Stimulated activated CD4-positive, alpha-beta T cell treated with anti-CD3 and anti-CD28 coated beads, Interleukin-12 subunit alpha, Interleukin-12 subunit beta, amount 100 ng/mL, for 48 hours (primary cell): Measurements from ENCODE around the gene PHC2.
"Not testable (repeated sequence)": the region's sequence is repeated elsewhere in the genome, so short reads cannot be mapped to it uniquely, and the experiment has no call there.

ENCODE experiments used
- DNase-seq, 3 donors: peaks; one replicate each; pipeline ENCODE4 v3.0.0-alpha.2; 2020; ENCODE audit warnings: low read depth in 2 of 3, low spot score in 1 of 3

Gene PHC2

DNA sequence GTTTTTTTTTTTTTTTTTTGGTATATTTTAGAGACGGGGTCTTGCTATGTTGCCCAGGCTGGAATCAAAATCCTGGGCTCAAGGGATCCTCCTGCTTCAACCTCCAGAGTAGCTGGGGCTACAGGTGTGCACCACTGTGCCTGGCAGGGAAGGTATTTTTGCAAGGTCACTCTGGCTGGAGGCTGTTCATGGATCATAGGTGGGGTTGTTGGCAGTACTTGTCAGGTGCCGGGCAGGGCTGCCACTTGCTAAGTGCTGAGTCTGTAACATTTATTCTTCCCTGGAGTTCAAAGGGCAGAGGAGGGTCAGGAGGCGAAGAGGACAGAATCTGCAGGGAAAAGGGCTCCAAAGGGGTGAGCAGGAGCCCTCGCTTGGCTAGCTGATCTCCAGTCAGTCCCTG is 134.1 kb downstream of the PHC2 start:
- no peak for DNase-seq

DNA sequence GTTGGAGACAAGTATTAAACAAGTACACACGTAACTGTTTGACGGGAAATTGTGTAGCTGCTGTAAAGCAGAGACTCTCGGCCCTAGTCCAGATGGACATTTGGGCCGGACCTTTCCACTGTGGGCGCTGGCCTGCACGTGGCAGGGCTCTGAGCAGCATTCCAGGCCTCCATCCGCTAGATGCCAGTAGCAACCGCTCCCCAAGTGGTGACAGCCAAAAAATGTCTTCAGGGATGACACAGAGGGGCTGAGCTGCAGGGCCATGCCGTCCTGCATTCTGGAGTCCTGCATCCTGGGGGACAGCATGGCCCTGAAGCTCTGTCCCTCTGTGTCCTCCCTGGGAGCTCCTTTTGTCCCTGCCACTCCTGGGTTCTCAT is 134.8 kb downstream of the PHC2 start:
- no peak for DNase-seq

DNA sequence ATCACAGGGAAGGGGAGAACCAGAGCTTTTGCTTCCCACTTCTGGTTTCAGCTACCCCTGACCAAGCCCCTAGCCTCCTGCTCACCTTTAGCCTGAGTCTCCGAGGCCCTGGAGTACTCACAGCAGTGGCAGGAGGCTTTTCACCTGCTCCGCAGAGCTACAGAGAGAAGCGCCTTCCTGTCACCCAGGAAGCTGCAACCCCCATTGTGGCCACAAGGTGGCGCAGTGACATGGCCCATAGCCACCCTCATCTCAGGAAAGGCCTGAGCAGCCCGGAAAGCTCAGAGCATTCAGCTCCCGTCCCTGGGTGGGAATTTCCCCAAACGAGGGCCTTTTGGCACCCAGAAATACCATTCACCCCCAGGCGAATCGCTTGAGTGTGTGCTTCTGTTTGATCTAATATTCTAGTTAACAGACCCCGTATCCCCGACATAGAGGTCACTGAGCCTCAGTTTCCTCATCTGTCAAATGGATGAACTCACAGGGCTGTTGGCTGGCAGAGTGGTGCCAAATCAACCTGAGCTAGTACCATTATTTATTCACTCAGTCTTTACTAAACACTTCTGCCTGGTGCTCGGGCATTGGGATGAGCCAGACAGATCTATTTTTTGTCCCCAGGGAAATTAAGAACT is 135.3 kb downstream of the PHC2 start:
- DNase-seq: peak; percentile 71 to 92 (median 80)

DNA sequence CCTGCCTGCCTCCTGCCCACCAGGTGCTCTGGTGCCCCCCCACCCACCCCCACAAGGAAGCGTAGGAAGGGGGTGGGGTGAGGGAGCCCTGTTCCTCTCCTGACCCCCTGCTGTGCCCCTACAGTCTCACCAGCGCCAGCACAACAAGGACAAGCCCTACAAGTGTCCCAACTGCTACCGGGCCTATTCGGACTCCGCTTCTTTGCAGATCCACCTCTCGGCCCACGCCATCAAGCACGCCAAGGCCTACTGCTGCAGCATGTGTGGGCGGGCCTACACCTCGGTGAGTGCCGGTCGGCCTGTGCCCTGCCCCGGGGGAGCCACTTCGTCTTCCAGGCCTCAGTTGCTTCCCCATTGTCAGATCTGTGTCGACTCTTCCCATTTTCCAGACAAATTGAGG is 135.9 kb downstream of the PHC2 start:
- DNase-seq: no peak

DNA sequence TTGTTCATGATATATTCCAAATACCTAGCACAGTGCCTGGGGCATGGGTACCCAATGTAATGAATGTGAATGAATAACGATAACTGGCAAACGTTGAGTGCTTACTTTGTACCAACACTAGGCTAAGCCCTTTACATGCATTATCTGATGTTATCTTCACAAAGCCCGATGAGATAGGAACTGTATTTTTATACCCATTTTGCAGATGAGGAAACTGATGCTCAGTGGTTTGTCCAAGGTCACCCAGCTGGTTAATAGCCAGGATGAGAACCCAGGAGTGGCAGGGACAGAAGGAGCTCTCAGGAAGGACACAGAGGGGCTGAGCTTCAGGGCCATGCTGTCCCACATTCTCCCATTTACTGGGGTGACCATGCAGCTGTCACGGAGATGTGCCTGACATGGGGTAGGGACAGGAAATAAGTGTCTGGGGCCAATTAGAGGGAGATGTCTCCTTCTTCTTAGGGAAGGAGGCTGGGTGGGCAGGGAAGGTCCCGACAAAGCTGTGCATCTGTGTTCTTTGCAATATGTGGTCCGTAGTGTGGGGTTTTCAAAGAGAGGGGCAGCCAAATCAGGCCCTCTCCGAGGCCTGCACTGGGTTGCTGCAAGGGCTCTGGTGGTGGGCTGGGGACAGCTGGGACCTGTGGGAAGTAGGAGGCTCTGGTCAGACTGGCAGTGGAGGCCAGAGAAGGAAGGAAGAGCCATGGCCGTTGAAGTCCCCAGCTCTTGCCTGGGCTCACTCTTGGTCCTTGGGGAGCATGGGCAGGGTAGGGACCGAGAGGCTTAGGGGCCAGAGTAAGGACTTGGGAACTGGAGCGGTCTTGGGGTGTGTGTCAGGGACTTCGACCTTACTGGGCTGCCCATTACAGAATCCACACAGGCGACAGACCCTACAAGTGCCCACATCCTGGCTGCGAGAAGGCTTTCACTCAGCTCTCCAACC is 136.6 kb downstream of the PHC2 start:
- no peak for DNase-seq

DNA sequence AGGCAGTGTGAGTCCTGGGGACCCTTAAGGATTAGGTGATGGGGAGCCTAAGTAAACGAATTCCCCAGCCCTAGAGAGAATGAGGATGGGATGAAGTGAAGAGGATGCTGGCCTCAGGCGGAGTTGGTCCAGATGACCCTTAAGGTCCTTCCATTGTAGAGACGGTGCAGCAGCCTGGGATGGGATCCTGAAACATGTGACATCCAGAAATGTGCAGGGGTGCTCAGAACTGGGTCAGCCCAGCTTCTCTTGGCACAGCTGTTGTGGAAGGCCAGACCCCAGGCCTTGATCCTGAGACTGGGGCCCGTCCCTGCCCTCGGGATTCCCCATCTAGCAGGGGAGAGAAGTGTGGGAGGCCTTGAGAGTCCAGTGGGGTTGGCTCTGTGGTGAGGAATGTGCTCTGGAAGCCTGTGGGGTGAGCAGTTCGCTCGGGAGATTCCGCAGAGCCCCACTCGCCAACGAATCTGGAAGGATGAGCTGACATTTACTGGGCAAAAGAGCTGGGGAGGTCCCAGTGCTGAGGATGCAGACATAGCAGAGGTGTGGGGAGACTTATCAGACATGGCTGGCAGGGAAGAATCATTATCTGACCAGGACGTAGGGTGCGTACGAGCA is 138.1 kb downstream of the PHC2 start:
- no peak for DNase-seq

DNA sequence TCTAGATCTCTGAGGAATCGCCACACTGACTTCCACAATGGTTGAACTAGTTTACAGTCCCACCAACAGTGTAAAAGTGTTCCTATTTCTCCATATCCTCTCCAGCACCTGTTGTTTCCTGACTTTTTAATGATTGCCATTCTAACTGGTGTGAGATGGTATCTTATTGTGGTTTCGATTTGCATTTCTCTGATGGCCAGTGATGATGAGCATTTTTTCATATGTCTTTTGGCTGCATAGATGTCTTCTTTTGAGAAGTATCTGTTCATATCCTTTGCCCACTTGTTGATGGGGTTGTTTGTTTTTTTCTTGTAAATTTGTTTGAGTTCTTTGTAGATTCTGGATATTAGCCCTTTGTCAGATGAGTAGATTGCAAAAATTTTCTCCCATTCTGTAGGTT is 140.3 kb downstream of the PHC2 start:
- not testable (repeated sequence) for DNase-seq

DNA sequence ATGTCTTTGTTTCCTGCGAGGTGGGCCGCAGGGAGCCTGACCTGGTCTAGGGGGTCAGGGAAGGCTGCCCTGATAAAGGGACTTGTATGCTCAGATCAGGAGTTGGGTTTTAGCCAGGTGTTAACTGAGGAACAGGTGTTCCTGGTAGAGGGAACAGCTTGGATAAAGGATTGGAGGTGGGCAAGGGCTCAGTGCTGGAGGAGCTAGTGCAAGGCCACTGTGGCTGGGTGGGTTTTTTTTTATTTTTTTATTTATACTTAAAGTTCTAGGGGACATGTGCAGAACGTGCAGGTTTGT is 141.1 kb downstream of the PHC2 start:
- no peak for DNase-seq

DNA sequence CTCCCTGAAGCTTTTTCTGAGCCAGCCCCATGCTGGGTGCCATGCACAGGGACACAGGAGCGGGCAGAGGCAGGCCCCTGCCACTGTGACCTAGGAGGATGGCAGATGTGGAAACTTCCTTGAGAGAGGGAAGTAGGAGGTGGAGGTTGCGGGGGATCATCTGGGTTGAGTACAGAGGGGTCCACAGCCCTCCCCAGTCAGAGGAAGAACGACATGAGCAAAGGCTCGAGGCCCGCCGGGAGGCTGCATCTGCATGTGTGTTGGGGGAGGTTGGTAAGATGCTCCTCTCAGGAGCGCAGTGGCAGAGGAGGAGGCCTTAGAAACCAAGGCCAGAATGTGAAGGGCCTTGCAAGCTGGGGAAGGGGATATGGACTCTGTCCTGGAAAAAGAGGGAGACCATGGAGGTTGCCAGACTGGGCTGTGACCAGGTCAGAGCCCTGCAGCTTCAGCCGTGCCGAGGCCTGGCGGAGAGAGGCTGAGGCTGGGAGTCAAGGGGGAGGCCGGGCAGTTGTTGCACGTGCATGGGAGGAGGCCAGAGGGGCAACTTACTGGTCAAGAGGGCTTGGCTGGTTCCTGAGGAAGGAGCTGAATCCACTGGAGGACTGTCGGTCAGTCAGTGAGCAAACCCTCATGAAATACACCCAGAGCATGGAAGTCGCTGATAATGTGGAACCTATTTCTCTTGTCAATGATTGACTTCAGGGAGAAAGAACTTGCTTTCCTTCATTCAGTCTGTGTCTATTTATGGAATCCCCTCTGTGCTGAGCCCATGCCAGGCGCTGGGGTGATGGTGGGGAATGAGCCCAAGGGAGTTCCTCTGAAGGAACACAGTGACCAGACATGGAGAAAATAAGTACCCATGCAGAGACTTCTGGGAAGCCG is 141.7 kb downstream of the PHC2 start:
- no peak for DNase-seq

DNA sequence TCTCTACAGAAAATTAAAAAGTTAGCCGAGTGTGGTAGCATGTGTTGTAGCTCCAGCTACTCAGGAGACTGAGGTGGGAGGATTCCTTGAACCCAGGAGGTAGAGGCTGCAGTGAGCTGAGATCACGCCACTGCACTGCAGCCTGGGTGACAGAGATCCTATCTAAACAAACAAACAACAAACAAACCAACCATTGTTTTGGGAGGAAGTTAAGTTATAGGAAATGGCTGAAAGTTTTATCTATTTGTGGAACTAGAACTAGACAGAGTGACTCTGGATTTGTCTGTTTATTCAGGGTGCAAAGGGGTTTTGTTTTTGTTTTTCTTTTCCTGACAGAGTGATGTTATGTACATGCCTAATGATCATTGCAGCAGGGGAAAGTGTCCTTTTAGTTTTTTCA is 143.6 kb downstream of the PHC2 start:
- no peak for DNase-seq

DNA sequence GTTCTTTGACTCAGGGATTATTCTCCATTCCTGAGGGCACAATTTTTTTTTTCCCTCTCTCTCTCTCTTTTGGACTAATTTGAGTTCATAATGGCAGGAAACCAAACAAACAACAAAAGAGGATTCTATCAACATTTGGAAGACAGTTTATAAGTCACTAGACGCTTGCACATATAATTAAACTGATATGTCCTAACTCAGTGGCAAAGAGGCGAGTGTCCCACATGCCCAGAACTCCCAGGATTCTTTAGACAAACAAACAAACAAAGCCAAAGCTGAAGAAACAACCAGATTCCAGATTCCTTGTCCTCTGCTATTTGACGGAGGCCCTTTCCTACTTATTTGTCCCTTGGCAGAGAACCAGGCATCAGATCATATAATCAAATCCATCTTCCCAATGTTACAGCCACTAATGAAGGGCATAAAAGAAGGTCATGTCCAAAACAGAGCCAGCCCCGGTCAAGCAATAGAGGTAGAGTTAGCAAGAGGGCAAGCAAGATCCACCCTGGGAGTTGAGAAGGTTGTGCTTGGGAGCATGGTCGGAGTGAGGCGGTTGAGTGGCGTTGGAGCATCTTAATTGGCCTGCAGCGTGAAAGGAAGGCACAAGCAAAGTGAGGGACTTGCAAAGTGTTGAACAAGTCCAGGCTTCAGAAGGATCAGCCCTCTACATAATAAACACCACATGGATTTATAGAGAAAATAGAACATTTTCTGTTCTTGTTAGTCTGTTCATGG is 144.3 kb downstream of the PHC2 start:
- no peak for DNase-seq

DNA sequence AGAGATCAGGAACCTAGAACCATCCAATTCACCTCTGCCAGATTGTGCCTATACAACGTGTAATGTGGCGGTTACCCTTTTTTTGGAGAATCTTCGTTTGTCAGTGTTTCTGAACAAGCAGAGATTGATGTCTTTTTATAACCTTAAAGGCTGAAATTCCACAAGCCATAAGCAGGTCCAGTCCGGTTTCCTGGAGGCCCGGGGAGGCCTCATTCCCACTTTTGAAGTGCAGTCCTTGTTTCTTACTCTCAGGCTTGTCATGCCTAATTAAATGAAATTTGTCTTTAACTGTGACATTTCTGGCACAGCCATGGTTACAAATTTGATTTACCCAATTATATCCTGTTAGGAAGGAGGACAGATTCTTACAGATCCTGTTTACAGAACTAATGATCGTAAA is 146.8 kb downstream of the PHC2 start:
- no peak for DNase-seq

DNA sequence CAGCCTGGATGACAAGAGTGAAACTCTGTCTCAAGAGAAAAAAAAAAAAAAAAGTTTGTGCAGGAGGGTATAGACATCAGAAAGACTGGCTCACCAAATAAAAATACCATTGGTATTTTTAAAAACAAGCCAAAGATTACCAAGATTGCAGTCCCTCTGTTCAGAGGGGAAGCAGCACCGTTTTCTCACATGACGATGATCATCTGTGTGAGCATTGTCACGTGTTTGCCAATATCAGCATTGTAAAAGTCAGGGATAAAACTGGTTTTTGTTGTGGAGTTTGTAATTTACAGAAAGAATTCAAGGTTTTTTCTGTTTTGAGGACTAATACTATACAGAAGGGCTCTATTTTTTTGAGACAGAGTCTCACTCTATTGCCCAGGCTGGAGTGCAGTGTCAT is 148.1 kb downstream of the PHC2 start:
- DNase-seq: no peak

DNA sequence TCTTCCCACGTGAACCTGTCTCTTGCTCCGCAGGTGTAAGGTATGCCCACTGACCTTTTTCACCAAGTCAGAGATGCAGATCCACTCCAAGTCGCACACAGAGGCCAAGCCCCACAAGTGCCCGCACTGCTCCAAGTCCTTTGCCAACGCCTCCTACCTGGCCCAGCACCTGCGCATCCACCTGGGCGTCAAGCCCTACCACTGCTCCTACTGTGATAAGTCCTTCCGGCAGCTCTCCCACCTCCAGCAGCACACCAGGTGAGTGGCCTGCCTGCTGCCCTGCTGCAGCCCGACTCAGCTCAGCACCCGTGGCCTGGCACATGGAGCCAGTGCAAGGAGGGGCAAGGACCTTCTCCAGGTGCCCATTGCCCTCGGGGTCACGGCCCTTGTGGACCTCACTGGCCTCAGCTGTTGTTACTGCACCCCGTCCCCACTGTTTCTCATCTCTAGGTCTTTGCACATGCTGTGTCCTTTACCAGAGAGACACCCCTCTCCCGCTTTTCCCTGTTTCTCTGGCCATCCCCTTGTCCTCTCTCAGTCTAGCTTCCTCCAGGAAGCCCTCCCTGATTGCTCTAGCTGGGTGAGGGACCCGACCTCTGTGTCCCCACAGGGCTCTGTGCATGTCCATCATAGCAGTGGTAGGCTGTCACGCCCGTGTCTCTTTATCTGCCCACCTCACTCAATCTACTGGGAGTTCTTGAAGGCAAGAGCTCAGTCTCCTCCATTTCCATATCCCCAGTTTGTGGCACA is 149.2 kb downstream of the PHC2 start:
- no peak for DNase-seq

DNA sequence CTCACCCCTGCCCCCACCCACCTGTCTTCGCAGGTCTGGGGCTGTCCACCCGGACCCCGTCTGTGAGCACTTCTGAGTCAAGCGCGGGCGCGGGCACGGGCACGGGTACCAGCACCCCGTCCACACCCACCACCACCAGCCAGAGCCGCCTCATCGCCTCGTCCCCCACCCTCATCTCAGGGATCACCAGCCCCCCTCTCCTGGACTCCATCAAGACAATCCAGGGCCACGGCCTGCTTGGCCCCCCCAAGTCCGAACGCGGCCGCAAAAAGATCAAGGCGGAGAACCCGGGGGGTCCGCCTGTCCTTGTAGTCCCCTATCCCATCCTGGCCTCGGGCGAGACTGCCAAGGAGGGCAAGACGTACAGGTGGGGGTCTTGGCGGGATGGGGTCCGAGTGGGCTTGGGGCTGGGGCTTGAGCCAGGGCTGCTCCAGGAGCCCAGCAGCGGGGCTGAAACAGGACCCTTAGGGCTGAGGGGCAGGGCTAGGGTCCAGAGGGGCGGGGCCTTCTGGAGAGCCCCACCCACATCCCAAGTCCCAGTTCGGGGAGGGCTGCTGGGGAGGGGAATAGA is 150.7 kb downstream of the PHC2 start:
- no peak for DNase-seq

DNA sequence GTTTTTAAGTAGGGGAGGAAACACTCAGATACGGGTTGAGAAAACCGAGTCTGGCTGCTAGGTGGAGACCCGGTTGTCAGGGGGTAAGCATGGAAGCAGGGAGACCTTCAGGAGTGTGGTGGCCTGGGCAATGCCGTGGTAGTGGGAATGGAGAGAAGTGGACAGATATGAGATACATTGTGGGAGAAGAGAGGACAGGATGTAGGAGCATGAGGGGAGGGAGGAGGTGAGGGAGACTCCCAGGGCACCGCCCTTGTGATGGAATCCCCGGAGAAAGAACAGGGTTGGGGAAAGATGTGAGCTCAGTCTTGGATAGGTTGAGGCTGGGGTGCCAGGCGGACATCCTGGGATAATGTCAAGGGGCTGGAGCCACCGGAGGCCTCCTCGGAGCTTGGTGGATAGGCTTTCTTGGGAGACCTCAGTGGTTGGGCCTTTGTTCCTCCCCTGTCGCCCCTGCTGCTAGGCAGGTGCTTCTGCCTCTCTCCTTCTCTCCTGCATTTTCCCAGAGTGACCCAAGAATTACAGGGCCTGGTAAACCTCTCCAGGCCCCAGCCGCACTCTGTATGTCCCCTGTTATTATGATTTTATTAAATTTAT is 153.3 kb downstream of the PHC2 start:
- no peak for DNase-seq

DNA sequence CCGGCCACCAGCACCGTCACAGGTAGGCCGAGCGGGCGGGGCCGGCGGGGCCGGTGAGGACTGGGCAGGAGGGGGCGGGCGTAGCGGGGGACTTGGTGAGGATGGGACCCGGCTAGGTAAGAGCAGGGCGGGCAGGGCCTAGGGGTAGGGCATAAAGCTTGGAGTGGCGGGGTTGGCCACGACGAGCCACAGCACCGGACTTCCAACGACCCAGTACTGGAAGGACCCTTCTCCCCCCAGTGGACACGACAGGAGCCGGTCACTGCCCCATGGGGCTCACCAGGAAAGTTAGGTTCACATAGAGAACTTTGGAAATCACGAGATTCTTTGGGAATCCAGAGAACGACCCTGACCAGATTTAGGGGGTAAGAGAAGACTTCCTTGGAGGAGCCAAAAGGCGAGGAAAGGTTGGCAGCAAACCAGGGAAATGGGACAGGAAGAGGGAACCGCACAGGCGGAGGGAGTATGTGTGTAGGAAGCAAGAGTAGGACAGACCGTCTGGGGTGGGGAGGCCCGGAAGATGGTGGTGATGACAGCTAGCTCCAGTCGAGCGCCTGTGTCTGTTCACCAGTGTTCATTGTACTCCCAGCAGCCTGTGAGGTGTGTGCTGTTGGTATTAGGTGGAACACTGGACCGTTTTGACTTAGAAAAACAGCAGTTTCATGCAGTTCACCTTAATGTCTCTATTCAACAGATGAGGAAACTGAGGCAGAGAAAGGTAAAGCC is 154.2 kb downstream of the PHC2 start:
- no peak for DNase-seq

DNA sequence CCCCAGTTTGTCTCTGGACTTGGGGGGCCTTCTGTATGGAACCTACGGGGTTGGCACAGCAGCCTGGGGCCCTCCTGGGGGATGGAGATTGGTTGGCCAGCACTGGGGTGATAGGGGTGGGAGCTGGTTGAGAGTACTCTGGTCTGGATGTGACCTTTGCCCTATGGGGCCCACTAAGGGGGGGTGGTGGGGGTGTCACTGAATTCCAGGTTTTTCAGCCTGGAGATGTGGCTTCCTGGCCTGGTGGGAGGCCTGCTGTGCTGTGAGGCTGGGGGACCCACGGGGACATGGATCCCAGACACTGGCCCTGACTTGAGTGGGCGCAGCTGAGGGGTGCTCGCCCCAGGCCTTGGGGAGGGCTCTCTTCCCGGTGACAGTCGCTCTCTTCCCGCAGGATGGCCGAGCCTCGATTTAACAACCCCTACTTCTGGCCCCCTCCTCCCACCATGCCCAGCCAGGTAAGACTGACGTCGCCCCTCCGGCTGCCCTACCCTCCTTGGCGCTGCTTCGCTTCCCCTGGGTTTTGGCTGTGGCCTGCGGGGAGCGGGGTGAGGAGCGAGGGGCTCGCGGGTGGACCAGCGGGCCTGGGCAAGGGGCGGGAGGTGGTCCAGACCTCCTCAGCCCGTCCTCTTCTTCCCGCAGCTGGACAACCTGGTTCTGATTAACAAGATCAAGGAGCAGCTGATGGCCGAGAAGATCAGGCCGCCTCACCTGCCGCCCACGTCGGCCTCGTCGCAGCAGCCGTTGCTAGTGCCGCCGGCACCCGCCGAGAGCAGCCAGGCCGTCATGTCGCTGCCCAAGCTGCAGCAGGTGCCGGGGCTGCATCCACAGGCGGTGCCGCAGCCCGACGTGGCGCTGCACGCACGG is 155.0 kb downstream of the PHC2 start:
- DNase-seq: no peak
